ENCODE results near the gene SURF4. TPM values are rescaled to one million over a fixed set of nuclear protein-coding genes. Genes with fewer than 3 reads are reported as not detected.

Gene SURF4
- total RNA-seq, 1 donor from 2014 or later, result 211 TPM

DNA sequence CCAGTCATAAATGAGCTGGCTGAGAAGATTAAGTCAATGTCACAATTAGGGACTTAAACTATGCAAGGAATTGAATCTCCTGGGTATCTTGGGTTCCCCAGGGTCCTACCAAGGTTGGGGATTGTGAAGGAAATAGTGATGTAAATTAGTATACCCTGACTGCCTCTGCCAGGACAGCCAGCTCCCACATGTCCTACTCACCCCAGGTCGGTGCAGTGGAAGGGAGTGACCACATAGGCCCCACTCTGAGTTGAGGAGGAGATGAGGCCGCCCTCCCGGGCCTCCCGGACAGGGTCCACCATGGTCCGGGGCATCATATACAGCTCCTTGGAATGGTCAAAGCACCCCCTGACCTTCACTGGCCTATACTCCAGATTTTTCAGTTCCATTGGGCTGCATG is 22.3 kb downstream of the SURF4 start:
- no peak for DNase-seq (ENCODE audit: low spot score)

DNA sequence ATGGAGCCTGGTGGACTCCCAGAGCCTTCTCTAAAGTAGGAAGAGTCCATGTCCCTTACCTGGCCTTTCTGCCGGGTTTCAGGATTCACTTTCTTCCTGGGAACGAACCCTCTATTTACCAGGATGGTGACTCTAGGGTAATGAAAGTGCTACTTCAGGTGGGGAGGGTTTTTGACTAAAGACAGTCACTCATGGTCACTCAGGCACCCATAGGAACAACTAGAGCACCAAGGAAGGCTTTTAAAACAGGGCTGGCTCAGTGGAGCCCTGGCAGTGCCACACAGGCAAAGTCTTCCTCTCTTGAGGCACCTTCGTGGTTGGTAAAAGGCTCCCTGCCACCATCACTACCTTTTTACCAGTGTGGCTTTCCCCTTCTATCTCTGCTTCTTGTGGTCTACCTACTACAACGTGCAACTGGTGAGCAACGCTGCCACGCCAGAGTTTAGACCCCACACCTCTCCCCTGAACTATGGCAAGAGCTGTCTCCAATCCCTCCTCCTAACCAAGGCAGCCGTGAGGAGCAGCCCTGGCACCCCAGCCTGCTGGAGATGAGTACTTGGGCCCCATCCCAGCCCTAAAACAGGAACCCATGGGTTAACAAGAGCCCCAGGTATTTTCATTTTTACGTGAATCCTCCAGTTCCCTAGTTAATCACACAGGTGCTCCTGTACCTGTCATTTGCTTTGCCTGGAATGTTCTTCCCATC is 23.1 kb downstream of the SURF4 start:
- DNase-seq (ENCODE audit: low spot score), result no peak

DNA sequence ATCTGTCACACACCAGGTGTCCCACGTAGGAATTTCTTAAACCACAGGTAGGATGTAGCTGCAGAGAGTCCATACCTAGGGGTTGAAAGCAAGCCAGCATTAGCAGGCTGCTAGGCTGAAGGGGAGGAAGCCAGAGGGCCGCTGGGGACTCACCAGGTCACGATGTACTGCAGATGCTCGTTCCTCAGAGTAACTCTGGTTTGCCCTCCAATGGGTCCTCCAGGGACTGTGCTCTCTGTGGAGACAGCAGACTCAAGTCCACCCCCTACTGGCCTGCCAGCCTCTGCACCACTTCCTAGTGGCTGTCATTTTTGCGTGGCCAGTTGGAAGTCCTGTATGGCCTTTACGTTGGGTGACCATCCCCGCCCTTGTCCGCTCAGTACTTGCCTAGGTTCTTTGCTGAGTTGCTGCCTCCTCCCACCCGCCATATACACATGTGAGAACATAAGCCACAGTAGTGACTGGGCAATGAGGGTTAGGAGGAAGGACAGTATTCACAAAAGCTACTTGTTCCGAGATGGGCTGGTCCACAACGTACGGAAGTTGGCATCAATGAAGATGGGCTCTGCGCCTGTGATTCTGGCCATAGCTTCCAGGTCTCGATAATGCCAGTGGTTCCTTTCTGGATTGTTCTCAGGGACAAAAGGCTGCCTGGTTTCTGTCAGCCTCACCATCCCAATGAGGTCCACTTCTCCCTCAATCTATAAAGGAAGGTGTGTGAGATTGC is 23.8 kb downstream of the SURF4 start:
- no peak for DNase-seq (ENCODE audit: low spot score)

DNA sequence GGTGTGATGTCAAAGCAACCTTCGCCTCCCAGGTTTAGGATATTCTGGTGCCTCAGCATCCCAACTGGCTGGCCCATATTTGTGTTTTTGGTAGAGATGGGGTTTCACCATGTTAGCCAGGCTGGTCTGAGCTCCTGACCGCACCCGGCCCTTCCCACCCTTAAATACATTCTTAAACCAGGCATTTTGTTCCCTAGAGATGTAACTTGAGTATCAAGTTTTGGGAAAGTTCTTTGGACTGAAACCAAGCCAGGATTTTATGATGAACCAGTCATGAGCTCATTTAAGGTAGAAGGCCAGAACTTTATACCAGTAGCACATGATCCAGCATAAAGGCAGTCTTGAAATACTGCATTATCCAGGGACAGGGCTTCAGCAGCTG is 24.3 kb downstream of the SURF4 start:
- DNase-seq (ENCODE audit: low spot score), result no peak

DNA sequence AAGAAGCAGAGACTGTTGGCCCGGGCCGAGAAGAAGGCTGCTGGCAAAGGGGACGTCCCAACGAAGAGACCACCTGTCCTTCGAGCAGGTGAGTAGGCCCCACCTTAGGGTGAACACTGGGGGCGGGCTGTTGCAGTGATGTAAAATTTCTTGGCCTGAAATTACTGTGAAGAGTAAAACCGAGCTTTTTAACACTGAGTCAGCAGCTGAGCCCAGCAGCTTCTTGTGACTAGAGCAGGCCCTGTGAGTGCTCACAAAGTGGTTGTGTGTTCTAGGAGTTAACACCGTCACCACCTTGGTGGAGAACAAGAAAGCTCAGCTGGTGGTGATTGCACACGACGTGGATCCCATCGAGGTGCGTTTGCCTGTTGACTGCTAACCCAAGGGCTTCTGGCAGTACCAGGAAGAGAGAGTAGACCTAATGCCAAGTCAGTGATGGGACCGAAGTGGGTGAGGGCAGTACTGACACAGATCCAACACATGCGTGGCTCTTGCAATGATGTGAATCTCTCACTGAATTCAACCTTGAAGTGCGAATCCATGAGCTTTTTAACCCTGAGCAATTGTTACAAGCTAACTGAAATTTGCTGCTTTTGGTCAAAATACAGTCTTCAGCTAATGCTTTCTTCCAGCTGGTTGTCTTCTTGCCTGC is 25.8 kb downstream of the SURF4 start:
- DNase-seq (ENCODE audit: low spot score), result no peak

DNA sequence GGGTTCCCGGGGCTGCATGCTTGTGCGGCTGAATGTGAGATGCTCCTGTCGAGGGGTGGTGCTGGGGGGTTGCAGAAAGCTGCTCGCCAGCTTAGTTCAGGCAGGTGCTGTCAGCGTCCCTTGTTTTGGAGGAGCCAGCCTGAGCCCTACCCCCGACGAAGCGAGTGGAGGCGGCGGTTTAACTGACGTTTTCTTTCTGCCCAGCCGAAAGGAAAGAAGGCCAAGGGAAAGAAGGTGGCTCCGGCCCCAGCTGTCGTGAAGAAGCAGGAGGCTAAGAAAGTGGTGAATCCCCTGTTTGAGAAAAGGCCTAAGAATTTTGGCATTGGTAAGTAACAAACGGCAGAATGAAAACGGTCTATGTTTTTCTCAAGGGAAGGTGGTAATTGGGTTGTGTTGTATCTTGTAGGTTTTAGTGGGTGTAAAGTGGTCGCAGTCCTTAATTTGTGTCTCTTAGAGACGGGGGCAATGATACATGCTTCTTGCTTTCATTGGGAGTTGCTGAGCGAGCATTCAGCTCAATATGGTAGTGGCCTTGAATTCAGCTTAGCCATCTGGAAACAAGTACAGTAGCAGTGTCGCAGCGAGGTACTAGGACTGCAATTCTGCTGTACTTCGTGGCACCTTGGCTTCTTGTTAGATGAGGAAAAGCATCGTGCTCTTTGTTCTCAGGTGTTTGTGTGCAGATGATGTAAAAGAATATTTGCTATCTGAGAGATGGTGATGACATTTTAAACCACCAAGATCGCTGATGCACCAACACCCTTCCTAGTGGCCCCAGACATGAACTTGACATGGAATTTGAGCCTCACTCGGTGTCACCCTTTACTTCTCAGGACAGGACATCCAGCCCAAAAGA is 26.9 kb downstream of the SURF4 start:
- DNase-seq (ENCODE audit: low spot score), result no peak

DNA sequence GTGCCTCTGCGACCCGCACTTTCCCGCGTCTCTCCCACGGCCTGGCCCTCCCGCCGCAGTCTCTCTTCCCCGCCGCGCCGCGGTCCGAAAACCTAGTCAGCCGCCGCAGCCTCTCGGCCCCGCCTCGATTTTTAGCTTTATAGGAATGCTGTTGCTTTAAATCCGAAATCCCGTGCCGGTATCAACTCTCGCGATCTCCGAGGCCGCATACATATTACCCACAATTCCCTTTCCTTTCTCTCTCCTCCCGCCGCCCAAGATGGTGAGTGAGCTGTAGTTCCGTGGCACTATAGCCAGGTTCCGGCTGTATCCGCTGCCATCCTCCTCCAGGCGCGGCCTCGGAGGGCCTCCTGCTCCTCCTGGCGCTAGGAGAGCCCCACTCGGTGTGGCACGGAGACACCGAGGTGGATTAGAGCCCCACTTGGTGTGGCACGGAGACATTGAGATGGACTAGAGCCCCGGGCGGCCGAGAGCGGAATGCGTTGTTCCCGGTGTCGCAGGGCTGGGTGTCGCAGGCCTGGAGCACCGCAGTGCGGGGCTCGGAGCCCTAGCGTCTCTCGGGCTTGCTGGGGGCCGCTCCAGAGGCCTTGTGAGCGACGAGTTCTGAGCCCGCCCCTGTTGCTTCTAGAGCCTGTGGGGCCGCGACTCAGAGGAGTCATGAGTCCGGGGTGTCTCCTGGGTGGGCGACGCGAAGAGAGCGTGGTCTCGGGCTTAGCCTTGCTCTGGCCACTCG is 27.7 kb downstream of the SURF4 start, which contains the start of the genes MED22 and RPL7A:
MED22 (minus strand) TSS at position 147 of the 733 bp plus-strand sequence. CDS start 1,469 bp downstream, outside the sequence.
RPL7A (plus strand) TSS at position 234 of the 733 bp plus-strand sequence; CDS start at position 260, 26 bp downstream.
- DNase-seq (ENCODE audit: low spot score), result peak; percentile 94

DNA sequence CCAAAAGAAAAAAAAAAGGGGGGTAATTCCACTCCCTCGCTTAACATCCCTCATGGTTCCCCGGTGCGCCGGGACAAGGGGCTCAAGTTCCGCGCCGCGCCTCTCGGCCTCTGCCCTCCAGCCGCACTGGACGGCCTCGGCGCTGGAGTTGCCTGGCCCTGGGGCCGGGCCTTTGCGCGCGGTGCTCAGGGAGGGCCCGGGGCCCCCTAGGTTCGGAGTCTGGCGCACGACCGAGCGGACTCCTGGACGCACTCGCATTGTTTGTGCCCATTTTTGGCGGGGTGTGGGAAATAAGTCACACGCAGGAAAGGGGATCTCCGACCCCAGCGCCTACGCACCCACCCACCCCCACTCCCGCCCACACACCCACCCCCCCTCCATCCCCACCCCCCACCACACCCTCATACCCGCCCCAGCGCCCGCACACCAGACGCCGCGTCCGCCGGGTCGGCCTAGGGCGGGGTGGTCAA is 28.3 kb downstream of the SURF4 start:
- no peak for DNase-seq (ENCODE audit: low spot score)

DNA sequence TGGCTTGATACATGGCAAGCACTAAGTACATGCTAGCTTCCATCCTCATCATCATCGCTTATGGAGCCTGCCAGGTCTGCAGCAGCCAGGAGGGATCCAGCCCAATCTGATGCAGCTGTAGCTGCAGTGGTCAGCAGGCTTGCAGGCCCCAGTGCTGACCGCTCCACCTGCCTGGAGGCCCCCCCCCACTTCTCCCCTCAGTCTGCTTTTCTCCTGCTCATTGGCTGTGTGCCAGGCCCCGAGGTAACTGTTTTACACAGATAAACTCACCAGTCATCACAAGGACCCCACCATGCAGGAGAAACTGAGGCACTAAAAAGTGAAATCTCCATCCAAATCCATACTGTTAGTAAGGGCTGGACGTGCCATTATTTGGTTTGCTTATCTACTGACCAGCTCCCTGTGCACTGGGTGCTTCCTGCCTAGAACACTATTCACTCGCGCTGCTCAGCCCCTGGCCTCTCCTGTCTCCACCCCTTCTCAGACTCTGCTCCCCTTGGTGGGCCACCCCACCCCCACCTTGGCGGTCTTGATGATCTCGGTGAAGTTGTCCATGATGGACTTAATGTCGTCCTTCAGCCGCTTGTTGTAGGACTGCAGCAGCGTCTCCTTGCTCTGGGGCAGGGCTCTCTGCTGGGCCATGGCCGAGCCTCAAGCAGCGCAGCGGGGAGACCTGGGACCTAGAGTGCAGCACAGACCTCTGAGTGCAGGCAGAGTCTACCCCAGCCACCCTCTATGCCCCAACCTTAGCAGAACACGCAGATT is 29.7 kb downstream of the SURF4 start:
- DNase-seq (ENCODE audit: low spot score), result no peak

DNA sequence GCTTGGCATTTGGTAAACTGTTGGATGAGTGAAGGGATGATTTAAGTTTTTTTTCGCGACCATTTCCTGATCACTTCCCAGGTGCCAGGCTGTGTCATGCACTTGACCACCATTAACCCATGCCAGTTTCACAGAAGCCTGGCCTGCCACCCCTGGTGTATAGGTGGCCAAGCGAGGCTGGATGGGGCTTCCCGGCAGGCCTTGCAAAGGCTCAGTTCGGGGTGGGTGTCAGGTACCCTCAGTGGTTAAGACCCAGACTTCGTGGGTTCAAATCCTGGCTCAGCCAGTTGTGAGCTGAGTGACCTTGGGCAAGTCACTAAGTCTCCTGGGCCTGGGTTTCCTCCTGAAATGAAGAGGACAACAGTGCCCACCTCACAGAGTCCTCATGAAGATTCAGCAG is 30.3 kb downstream of the SURF4 start:
- no peak for DNase-seq (ENCODE audit: low spot score)

DNA sequence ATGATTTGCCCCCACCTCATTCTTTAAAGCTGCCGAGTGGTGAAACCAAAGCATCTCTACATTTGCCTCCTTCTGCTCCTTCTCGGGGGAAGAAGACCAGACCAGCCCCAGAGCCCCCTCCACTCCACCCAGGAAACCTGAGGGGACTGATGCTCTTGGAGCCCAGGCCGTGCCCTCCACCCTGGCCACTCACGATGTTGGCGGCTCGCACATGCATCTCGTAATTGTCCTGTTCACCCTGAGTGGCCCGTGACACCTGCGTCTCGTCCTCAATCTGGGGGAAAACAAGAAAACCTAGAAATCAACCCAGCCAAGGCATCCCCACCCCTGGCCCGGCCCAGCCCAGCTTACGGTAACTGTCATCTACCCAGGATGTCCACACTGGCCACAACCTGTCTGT is 30.9 kb downstream of the SURF4 start:
- DNase-seq (ENCODE audit: low spot score), result no peak

DNA sequence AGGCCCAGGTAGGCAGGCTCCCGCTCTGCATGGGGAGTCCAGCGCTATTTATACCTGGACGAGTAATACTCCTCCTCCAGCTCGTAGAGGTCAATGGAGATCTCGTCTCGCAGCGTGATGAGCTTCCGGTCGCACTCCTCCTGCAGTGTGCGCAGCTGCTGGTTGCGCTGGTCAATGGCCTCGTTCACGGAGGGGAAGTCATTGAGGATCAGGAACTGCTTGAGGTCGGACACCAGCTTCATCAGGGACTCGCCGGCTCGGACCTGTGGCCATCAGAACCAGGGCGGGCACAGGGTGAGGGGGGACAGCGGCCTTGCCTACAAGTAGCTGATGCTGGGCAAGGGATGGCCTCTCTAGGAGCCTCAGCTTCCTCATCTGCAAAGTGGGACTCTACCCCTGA is 31.8 kb downstream of the SURF4 start:
- DNase-seq (ENCODE audit: low spot score), result no peak

DNA sequence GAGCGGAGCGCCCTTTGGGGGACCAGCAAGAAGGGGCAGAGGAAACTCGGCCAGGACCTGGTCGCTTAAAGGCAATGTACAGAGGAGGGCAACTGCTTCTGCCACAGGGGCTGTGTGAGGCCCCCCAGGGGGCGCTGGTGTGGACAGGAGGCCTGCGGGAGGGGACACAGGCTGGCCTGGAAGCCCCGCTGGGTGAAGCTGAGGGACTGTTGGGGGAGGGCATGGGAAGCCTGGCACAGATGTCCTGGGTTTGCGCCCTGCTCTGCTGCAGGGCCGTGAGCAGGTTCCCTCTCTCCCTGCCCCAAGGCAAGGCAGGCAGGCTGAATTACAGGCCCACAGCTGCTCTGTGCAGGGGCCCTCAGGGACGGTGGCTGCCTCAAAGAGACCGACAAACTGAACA is 33.3 kb downstream of the SURF4 start:
- no peak for DNase-seq (ENCODE audit: low spot score)

DNA sequence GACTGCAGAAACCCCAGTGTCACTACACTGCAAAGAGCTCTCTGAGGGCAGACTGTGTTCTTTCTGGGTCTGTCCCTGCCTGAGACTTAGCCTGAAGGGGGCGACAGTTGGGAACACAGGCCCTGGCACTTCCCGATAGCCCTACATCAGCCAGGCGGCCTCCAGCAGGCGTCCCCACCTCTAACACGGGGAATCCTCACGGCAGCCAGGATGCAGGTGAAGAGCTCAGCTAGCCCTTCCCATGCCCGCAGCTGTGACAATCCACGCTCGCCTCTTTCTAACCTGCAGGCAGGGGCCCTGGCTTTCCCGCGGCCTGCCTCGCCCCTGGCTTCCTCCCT is 33.8 kb downstream of the SURF4 start:
- no peak for DNase-seq (ENCODE audit: low spot score)

DNA sequence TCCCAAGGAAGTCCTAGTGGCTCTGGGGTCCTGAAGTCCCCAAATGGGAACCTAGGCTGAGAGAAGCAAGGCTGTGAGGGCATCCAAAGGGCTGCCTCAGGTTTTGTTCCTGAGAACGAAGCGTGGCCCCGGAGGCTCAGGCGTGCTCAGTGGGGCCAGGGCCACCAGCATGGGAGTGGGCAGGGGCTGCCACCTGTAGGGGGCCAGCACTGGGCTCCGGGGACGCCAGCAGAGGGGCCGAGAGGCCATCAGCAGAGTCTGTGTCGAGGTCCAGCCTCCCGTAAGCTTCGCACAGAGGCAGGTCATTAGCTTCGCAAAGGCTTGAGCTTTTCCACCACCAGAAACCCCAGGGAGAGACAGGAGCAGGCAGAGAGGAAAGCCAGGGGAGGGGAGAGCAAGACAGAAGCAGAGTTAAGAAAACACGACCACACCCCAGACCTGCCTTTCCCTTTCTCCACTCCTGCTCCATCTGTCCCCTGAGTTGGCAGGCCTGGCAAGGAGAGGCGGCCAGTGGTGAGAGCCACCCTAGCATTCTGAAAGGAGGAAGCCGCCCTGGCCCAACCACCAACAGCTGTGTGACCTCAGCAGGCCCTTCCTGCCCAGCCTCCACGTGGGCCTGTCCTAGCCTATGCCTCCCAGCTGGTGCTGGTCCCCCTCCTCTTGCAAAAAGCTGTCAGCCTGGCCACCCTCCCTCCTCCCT is 34.3 kb downstream of the SURF4 start:
- no peak for DNase-seq (ENCODE audit: low spot score)

DNA sequence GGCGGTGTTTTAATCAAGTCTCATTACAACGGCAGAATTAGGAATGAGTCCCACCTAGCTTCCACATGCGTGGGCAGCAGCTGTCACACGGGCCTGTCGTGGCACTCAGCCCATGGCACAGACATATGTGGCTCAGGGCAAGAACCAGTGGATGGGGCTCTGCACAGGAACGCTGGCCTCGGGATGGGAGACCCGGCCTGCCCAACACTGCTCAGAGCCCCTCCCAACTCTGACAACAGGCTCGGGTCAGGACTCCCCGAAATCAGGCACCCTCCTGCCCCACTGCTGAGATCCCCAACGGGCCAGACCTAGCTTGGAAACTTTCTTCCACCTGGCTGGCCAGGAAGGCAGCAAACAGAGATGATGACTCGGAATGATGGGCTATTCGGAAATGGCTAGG is 34.9 kb downstream of the SURF4 start:
- DNase-seq (ENCODE audit: low spot score), result no peak

DNA sequence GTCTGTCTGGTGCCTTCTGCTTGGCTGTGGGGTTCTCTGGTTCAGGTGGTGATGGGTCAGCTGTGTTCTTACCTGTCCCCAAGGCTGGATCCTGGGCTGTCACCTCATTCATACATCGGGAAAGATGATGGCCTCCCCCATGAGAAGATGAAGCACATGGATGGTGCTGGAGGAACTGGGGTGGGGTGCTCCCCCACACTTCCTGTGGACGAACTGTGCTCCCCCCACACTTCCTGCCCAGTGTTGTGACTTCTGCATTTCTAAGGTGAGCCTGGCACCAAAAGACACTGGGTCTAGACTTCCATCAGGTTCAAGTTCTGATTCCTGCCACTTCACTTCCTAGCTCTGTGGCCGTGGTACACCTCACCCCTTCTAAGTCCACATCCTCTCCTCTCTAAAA is 35.6 kb downstream of the SURF4 start:
- DNase-seq (ENCODE audit: low spot score), result no peak

DNA sequence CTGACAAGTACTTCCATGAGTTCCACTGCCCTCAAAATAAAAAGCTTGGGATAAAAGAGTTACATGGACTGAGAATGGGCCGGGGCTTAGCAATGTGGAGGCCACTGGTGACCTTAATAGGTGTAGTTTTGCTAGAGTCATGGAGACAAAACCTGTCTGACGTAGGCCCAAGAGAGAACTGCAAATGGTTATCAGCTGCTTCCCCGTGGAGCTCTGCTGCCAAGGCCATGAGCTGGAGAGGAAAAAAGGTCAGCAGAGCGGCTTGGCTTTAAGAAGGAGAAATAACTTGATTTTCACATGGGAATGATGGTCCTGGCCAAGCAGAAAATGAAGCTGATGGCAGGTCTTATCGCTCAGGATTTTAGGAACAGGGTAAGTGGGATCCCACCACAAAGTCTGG is 36.2 kb downstream of the SURF4 start:
- DNase-seq (ENCODE audit: low spot score), result no peak
